B cell (primary cell): ENCODE data around the gene CIART. TPM values are rescaled to one million over a fixed set of nuclear protein-coding genes. Genes with fewer than 3 reads are reported as not detected.
A peak's percentile ranks its signal among the peaks of the same experiment; 100 is the strongest.

Experiments used
- ATAC-seq: fragments of 200-7000 bp; cut with Tn5 transposase; one replicate; pipeline ENCODE4 v1.10.0; 2021; ENCODE audit warnings: low read depth, mild to moderate bottlenecking, moderate number of reproducible peaks, moderate library complexity
- CTCF ChIA-PET: fragments of 350-600 bp; sonication (Branson Sonifier 250); formaldehyde crosslinking; loops from one replicate; lab custom pipeline; 2021; ENCODE audit warnings: antibody characterized with exemption, inconsistent platforms; lab: Charles Lee
- POLR2A ChIA-PET: fragments of 350-600 bp; sonication (Branson Sonifier 250); formaldehyde crosslinking; loops from one replicate; lab custom pipeline; 2021; ENCODE audit warnings: antibody characterized with exemption; lab: Charles Lee
- DNase-seq: peaks from one replicate; pipeline ENCODE4 v3.0.0; 2013
- H2AFZ ChIP-seq: 2 replicates; pipeline ENCODE4 v1.6.1; 2012; ENCODE audit warnings: mild to moderate bottlenecking, low read depth, low read length; ENCODE audit not compliant: insufficient read depth, poor library complexity, severe bottlenecking
- H3K27ac ChIP-seq, 2 donors: 1 replicate in 1 of 2; 2 replicates in 1 of 2; pipeline ENCODE4 v1.5.1; 2012 to 2013; ENCODE audit warnings: low read length in 2 of 2, mild to moderate bottlenecking in 2 of 2, moderate library complexity in 1 of 2
- H3K27me3 ChIP-seq, 4 experiments: fragments of 200-600 bp in 1 of 4; sonication (generic) in 1 of 4; replicated peaks in 1 of 4; 1 replicate in 2 of 4; 2 replicates in 2 of 4; pipeline versions ENCODE4 v1.6.1 to v1.7.0; 2013 to 2016; ENCODE audit warnings: low read length in 3 of 4, mild to moderate bottlenecking in 2 of 4, mixed read lengths in 1 of 4, moderate library complexity in 1 of 4; ENCODE audit not compliant: insufficient read depth in 4 of 4, control insufficient read depth in 3 of 4; ENCODE audit errors: control extremely low read depth in 1 of 4
- H3K36me3 ChIP-seq, 2 experiments: replicated peaks in 1 of 2; 1 replicate in 1 of 2; 2 replicates in 1 of 2; pipeline versions ENCODE4 v1.6.1 to v1.7.1; 2013; ENCODE audit warnings: low read length in 1 of 2; ENCODE audit not compliant: insufficient read depth in 2 of 2, control insufficient read depth in 1 of 2; ENCODE audit errors: control extremely low read depth in 1 of 2, extremely low read depth in 1 of 2
- H3K4me1 ChIP-seq, 2 donors: fragments of 200-600 bp in 1 of 2; sonication (generic) in 1 of 2; 1 replicate in 1 of 2; 2 replicates in 1 of 2; pipeline versions ENCODE4 v1.5.1 to v1.6.1; 2013 to 2017; ENCODE audit warnings: low read length in 2 of 2; ENCODE audit not compliant: control insufficient read depth in 2 of 2, insufficient read depth in 2 of 2
- H3K4me2 ChIP-seq: replicated peaks from 2 replicates; pipeline ENCODE3; 2012; ENCODE audit warnings: mild to moderate bottlenecking, low read depth, low read length; ENCODE audit not compliant: poor library complexity, severe bottlenecking
- H3K4me3 ChIP-seq, 5 experiments: fragments of 200-600 bp in 1 of 5; sonication (generic) in 1 of 5; 1 replicate in 3 of 5; 2 replicates in 2 of 5; pipeline versions ENCODE4 v1.5.1 to v1.7.0; 2011 to 2016; ENCODE audit warnings: low read length in 4 of 5, mild to moderate bottlenecking in 4 of 5, low read depth in 2 of 5, control low read depth in 1 of 5, moderate library complexity in 1 of 5; ENCODE audit not compliant: insufficient read depth in 1 of 5; ENCODE audit errors: control extremely low read depth in 1 of 5, extremely low read depth in 1 of 5
- H3K79me2 ChIP-seq: fragments of 200-600 bp; sonication (generic); one replicate; pipeline ENCODE4 v1.6.0; 2016; ENCODE audit warnings: low read length; ENCODE audit not compliant: control insufficient read depth, insufficient read depth
- H3K9ac ChIP-seq: fragments of 200-600 bp; sonication (generic); 2 replicates; pipeline ENCODE4 v1.6.1; 2017; ENCODE audit warnings: mild to moderate bottlenecking, low read length, moderate library complexity
- H3K9me3 ChIP-seq, 3 donors: one replicate each; pipeline versions ENCODE4 v1.6.1 to v1.7.1; 2013; ENCODE audit warnings: low read length in 2 of 3; ENCODE audit not compliant: control insufficient read depth in 2 of 3, insufficient read depth in 1 of 3; ENCODE audit errors: control extremely low read depth in 1 of 3
- H4K20me1 ChIP-seq: 2 replicates; pipeline ENCODE4 v1.6.0; 2012; ENCODE audit warnings: mild to moderate bottlenecking, low read length; ENCODE audit not compliant: insufficient read depth, control insufficient read depth, poor library complexity, severe bottlenecking
- H3K27ac Mint-ChIP-seq: one replicate; pipeline ENCODE4 v1.8.0; 2021; ENCODE audit warnings: mixed read lengths
- H3K27me3 Mint-ChIP-seq: one replicate; pipeline ENCODE4 v1.8.0; 2021; ENCODE audit warnings: mixed read lengths
- H3K4me1 Mint-ChIP-seq: one replicate; pipeline ENCODE4 v1.8.0; 2021; ENCODE audit warnings: mixed read lengths
- H3K4me3 Mint-ChIP-seq: one replicate; pipeline ENCODE4 v1.8.0; 2021; ENCODE audit warnings: mixed read lengths
- H3K9me3 Mint-ChIP-seq: one replicate; pipeline ENCODE4 v1.8.0; 2022; ENCODE audit warnings: mixed read lengths; ENCODE audit not compliant: insufficient read depth
- EZH2 ChIP-seq: IDR thresholded peaks from 2 replicates; pipeline ENCODE4 v1.6.1; 2012; ENCODE audit warnings: borderline replicate concordance, low read depth, mild to moderate bottlenecking, moderate library complexity, low read length; ENCODE audit not compliant: insufficient read depth, poor library complexity, severe bottlenecking
- WGBS: methylation state at CpG from one replicate; pipeline ENCODE4 v1.1.5; 2013; ENCODE audit warnings: missing lambda C conversion rate; ENCODE audit not compliant: insufficient coverage; 5-methylcytosine and 5-hydroxymethylcytosine counted together
- intact Hi-C: fragments of 100-400 bp; cut with micrococcal nuclease; formaldehyde crosslinking; loops from one replicate; pipeline ENCODE4 v1.10.0; 2022
- polyA plus RNA-seq: library from polyadenylated mRNA; depleted of rRNA; stranded (reverse); fragments of >200 nt; gene quantifications from 2 replicates; pipeline ENCODE4 v1.2.3, GENCODE V29; 2012
- total RNA-seq, 2 donors: library from RNA; stranded (reverse); fragments of 120-200 nt in 1 of 2; gene quantifications; 1 replicate in 1 of 2; 2 replicates in 1 of 2; pipeline versions ENCODE4 v1.2.3 to v1.2.4, GENCODE V29; 2013 to 2022
- TF ChIP-seq, protein P1 (sequence below): fragments of 200-600 bp; IDR thresholded peaks from one replicate; pipeline ENCODE4 v1.8.0; 2022; ENCODE audit warnings: antibody characterized with exemption, mild to moderate bottlenecking

CIART gene
- total and polyA plus RNA-seq, 2 donors (not counting 1 experiment from before 2014, with no cell fraction given): 0.46 TPM; not detected in 1

DNA sequence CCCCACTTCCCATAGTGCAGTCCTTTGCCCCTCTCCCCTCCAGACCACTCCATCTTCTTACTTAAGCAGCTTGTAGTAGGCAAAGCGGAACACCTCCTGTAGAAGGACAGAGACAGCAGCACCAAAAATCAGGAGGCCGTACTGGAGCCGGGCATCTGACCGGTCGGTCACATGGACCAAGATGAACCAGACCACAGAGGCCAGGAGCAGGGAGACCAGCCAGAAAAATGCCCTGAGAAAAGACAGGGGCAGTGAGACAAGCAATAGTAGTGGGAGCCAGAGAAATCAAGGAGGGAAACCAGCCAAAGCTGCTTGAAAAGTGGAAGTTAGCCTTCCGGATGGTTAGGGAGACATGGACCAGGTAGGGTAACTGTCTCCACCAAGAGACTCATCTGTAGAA, 14.5 kb upstream of the CIART start:
- WGBS: 37% methylated on average over 6 of the region's 6 CpGs
- POLR2A ChIA-PET: no interaction called here
- CTCF ChIA-PET: interaction anchor here (2.5 kb wide), 1 partner anchor 12 kb away, joined by 21 read pairs; no protein-coding TSS in a partner anchor

DNA sequence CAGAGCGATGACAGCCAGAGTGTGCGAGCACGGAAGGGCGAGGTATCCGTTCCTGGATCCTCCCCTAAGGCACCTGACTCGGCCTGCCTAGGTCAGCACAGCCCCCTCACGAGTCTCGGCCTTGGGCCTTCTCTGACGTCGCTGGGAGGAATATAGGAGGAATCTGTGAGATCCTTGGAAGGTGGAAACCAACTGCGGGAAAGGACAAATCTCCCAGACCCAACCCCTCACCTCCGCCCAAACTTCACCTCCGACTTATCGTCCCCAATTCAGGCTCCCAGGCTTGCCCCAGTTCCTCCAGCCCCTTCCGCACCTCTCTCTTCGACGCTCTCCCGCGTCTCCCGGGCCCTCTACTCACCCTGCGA, 14.0 kb upstream of the CIART start:
- Histone ChIP-seq H3K4me3 (peak overlapping the region; percentile 62 to 98 (median 95)), H3K4me1 (peaks cover 19 to 27% of the 10 kb centered on the region in 2 donors), H3K9ac (peak overlapping the region; percentile 98), H2AFZ (peak overlapping the region; percentile 90), H3K36me3 (peaks cover 0 to 28% of the 10 kb centered on the region in 2 experiments), H3K9me3 (no peaks in the 10 kb centered on the region), H4K20me1 (peaks cover 8% of the 10 kb centered on the region), H3K27ac (peak overlapping the region; percentile 94 to 95), H3K79me2 (peaks cover 31% of the 10 kb centered on the region), H3K27me3 (no peaks in the 10 kb centered on the region), H3K4me2 (peak overlapping the region; percentile 93)
- Mint-ChIP-seq H3K4me3 (peak overlapping the region; percentile 97), H3K4me1 (peaks cover 30% of the 10 kb centered on the region), H3K9me3 (no peaks in the 10 kb centered on the region), H3K27me3 (peaks cover 6% of the 10 kb centered on the region), H3K27ac (peak overlapping the region; percentile 98)
- TF ChIP-seq, protein P1, sequence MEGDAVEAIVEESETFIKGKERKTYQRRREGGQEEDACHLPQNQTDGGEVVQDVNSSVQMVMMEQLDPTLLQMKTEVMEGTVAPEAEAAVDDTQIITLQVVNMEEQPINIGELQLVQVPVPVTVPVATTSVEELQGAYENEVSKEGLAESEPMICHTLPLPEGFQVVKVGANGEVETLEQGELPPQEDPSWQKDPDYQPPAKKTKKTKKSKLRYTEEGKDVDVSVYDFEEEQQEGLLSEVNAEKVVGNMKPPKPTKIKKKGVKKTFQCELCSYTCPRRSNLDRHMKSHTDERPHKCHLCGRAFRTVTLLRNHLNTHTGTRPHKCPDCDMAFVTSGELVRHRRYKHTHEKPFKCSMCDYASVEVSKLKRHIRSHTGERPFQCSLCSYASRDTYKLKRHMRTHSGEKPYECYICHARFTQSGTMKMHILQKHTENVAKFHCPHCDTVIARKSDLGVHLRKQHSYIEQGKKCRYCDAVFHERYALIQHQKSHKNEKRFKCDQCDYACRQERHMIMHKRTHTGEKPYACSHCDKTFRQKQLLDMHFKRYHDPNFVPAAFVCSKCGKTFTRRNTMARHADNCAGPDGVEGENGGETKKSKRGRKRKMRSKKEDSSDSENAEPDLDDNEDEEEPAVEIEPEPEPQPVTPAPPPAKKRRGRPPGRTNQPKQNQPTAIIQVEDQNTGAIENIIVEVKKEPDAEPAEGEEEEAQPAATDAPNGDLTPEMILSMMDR: no peak
- TF ChIP-seq EZH2: no peak
- POLR2A ChIA-PET: interaction anchor here (1.0 to 1.2 kb wide), 4 partner anchors 14 to 382 kb away, joined by 4 to 7 read pairs (median 6); partner anchors contain the start of genes ANP32E, CIART and RPRD2
- DNase-seq (no peak), ATAC-seq (peak; percentile 3)
- CTCF ChIA-PET: interaction anchor here (1.0 to 4.3 kb wide), 3 partner anchors 10 to 13 kb away, joined by 4 to 22 read pairs (median 21); no protein-coding TSS in a partner anchor
- intact Hi-C loops: loop anchor here (1.0 kb wide), 1 partner anchor 12 kb away; no protein-coding TSS in a partner anchor
- 0% methylated on average over 11 of the region's 21 CpGs for WGBS

More for the DNA sequence above, 14.5 kb upstream of the CIART start:
- TF ChIP-seq, protein P1: no peak
- Mint-ChIP-seq H3K4me1 (peaks cover 30% of the 10 kb centered on the region), H3K27me3 (peaks cover 3% of the 10 kb centered on the region), H3K27ac (peak overlapping the region; percentile 98), H3K4me3 (peak overlapping the region; percentile 97), H3K9me3 (no peaks in the 10 kb centered on the region)
- Histone ChIP-seq H3K27me3 (no peaks in the 10 kb centered on the region), H3K9ac (peak overlapping the region; percentile 98), H4K20me1 (peaks cover 8% of the 10 kb centered on the region), H3K4me2 (peak overlapping the region; percentile 93), H3K27ac (peak overlapping the region; percentile 94 to 95), H3K36me3 (peaks cover 0 to 28% of the 10 kb centered on the region in 2 experiments), H3K4me3 (peak overlapping the region; percentile 62 to 98 (median 95)), H3K9me3 (no peaks in the 10 kb centered on the region), H3K4me1 (peaks cover 19 to 27% of the 10 kb centered on the region in 2 donors), H2AFZ (peak overlapping the region; percentile 90), H3K79me2 (peaks cover 31% of the 10 kb centered on the region)
- DNase-seq (no peak), ATAC-seq (no peak)
- intact Hi-C loops: loop anchor here (1.0 kb wide), 1 partner anchor 12 kb away; no protein-coding TSS in a partner anchor
